Measurements from ENCODE around the gene LCN6. TPM values are rescaled to one million over a fixed set of nuclear protein-coding genes. Genes with fewer than 3 reads are reported as not detected.
A peak's percentile ranks its signal among the peaks of the same experiment; 100 is the strongest.

The LCN6 gene
- total and polyA plus RNA-seq, 3 donors from 2014 or later: 7.8 to 19.1 (median 11.3) TPM

- TF ChIP-seq, protein P1, sequence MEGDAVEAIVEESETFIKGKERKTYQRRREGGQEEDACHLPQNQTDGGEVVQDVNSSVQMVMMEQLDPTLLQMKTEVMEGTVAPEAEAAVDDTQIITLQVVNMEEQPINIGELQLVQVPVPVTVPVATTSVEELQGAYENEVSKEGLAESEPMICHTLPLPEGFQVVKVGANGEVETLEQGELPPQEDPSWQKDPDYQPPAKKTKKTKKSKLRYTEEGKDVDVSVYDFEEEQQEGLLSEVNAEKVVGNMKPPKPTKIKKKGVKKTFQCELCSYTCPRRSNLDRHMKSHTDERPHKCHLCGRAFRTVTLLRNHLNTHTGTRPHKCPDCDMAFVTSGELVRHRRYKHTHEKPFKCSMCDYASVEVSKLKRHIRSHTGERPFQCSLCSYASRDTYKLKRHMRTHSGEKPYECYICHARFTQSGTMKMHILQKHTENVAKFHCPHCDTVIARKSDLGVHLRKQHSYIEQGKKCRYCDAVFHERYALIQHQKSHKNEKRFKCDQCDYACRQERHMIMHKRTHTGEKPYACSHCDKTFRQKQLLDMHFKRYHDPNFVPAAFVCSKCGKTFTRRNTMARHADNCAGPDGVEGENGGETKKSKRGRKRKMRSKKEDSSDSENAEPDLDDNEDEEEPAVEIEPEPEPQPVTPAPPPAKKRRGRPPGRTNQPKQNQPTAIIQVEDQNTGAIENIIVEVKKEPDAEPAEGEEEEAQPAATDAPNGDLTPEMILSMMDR (IDR thresholded peaks at IDR 0.05): no peak
- no peak for TF ChIP-seq POLR2A (IDR thresholded peaks at IDR 0.05)
- 85 to 89% methylated on average over 12 to 31 of the region's 31 CpGs for WGBS, 2 donors
- intact Hi-C loops (cut with DNase I; ENCODE audit: low total_unique reads): no loop called here
- no peaks in the 10 kb centered on the region for H3K27me3 ChIP-seq
- H3K27ac ChIP-seq: no peak overlapping the region
- H3K36me3 ChIP-seq (ENCODE audit: low read depth, missing control alignments): peaks cover 4% of the 10 kb centered on the region
- H3K9me3 ChIP-seq: no peaks in the 10 kb centered on the region
- H3K4me3 ChIP-seq: no peak overlapping the region
- H3K4me1 ChIP-seq: peaks cover 21% of the 10 kb centered on the region
- no peak for DNase-seq
Observed at GRCh38 chr9:136722093-136722968, 26.0 kb downstream of the LCN6 start.

- Histone ChIP-seq H3K4me3 (no peak overlapping the region), H3K27ac (no peak overlapping the region), H3K27me3 (no peaks in the 10 kb centered on the region), H3K4me1 (peaks cover 13% of the 10 kb centered on the region), H3K9me3 (no peaks in the 10 kb centered on the region), H3K36me3 (ENCODE audit: low read depth, missing control alignments) (peaks cover 4% of the 10 kb centered on the region)
- intact Hi-C loops (cut with DNase I; ENCODE audit: low total_unique reads): no loop called here
- DNase-seq: no peak
- TF ChIP-seq, protein P1 (IDR thresholded peaks at IDR 0.05): no peak
- no peak for TF ChIP-seq POLR2A (IDR thresholded peaks at IDR 0.05)
- WGBS, 2 donors: 83 to 100% methylated on average over 1 to 30 of the region's 30 CpGs
Observed at GRCh38 chr9:136721339-136722092, 26.8 kb downstream of the LCN6 start.

DNA sequence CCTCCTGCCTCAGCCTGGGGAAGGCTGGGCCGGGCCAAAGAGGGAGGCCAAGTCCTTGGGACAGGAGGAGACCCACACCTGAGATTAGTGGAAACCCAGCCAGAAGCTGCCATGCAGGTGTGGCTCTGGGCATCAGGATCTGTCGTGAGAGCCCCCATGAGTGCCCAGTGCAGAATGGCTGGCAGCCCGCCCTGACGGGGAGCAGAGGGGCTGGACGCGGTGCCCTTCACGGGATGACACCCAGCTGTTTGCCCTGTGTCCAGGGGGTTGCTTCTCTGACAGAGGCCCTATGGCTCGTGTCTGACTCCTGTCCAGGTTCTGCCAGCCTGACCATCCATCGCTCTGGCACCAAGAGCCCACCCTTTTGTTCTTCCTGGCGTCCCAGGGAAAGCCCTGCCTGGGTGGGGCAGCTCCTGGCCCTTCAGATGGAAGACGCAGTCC is 27.4 kb downstream of the LCN6 start:
- no peak overlapping the region for H3K27ac ChIP-seq
- no peak overlapping the region for H3K4me3 ChIP-seq
- H3K36me3 ChIP-seq (ENCODE audit: low read depth, missing control alignments): peaks cover 4% of the 10 kb centered on the region
- no peak for TF ChIP-seq POLR2A (IDR thresholded peaks at IDR 0.05)
- TF ChIP-seq, protein P1 (IDR thresholded peaks at IDR 0.05): no peak
- 82 to 84% methylated on average over 3 to 11 of the region's 11 CpGs for WGBS, 2 donors
- no peak for DNase-seq
- peaks cover 8% of the 10 kb centered on the region for H3K4me1 ChIP-seq
- no peaks in the 10 kb centered on the region for H3K27me3 ChIP-seq
- intact Hi-C loops (cut with DNase I; ENCODE audit: low total_unique reads): no loop called here
- H3K9me3 ChIP-seq: no peaks in the 10 kb centered on the region

- Histone ChIP-seq H3K4me3 (no peak overlapping the region), H3K27me3 (no peaks in the 10 kb centered on the region), H3K9me3 (no peaks in the 10 kb centered on the region), H3K36me3 (ENCODE audit: low read depth, missing control alignments) (peaks cover 4% of the 10 kb centered on the region), H3K27ac (no peak overlapping the region), H3K4me1 (peaks cover 7% of the 10 kb centered on the region)
- WGBS, 2 donors: 53 to 63% methylated on average over 12 to 20 of the region's 20 CpGs
- TF ChIP-seq, protein P1 (IDR thresholded peaks at IDR 0.05): no peak
- TF ChIP-seq POLR2A (IDR thresholded peaks at IDR 0.05): no peak
- intact Hi-C loops (cut with DNase I; ENCODE audit: low total_unique reads): no loop called here
- peak; percentile 49 for DNase-seq
Observed at GRCh38 chr9:136720251-136720897, 28.0 kb downstream of the LCN6 start.

All from testis (tissue), 3 donors.